ENCODE data around the gene RASA2. TPM values are rescaled to one million over a fixed set of nuclear protein-coding genes. Genes with fewer than 3 reads are reported as not detected.

Gene RASA2
- total RNA-seq, 1 experiment from 2014 or later, result 17.1 TPM

DNA sequence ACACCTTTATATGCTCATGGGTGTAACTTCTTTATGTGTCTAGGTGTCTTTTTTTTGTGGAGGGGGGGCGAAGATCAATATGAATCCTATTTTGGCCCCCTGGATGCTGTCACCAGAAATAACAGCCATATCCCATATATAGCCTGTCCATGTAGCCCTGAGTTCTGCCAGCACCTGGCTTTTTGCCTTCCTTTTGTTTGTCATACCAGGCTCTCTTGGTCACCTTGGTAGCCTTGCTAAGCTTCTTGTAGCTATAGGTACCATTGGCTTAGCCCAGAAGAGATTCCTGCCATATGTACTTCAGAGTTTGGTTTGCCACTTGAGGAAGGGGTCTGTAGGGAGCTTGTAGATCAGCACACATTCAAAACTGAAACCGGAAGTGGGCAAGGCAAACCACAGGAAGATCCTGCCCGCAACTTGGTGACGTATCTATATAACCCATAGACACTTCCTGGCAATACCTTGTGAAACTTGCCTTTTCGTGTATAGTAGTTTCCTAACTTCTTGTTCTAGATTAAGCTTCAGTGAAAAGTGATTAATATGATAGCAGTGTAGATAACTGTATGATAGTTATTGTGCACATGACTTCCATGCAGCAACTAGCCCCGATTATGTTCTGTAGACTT, 11.9 kb downstream of the RASA2 start:
- Histone ChIP-seq H3K79me2 (ENCODE audit: low read depth) (peaks cover 76% of the 10 kb centered on the region), H3K9me2 (ENCODE audit: insufficient read depth) (no peaks in the 10 kb centered on the region), H3K4me3 (no peak overlapping the region), H3F3A (ENCODE audit: insufficient read depth, low read depth) (no peaks in the 10 kb centered on the region), H3K4me2 (no peak overlapping the region), H3K4me1 (replicated peaks; ENCODE audit: insufficient read depth) (no peaks in the 10 kb centered on the region), H3K9me3 (ENCODE audit: insufficient read depth, low read depth) (no peaks in the 10 kb centered on the region), H2AFZ (no peak overlapping the region), H3K27me3 (ENCODE audit: insufficient read depth, low read depth) (no peaks in the 10 kb centered on the region), H3K36me3 (ENCODE audit: low read depth) (no peaks in the 10 kb centered on the region), H4K20me1 (ENCODE audit: insufficient read depth) (no peaks in the 10 kb centered on the region; the same call in 1 of the 2 replicates), H3K27ac (no peak overlapping the region)
- DNase-seq, result no peak
- BruUV-seq (replicated peaks), result no TSS peak
- ChIA-PET CTCF (no interaction called here), POLR2A (ENCODE audit: unreplicated experiment) (interaction anchor here (0.7 kb wide), 1 partner anchor 72 kb away, joined by 6 read pairs; no protein-coding TSS in a partner anchor)
- intact Hi-C loops (cut with micrococcal nuclease; ENCODE audit: unreplicated experiment), result no loop called here
- TF ChIP-seq EZH2 (IDR thresholded peaks at IDR 0.05; ENCODE audit: low read depth), result no peak
- TF ChIP-seq, protein P1, sequence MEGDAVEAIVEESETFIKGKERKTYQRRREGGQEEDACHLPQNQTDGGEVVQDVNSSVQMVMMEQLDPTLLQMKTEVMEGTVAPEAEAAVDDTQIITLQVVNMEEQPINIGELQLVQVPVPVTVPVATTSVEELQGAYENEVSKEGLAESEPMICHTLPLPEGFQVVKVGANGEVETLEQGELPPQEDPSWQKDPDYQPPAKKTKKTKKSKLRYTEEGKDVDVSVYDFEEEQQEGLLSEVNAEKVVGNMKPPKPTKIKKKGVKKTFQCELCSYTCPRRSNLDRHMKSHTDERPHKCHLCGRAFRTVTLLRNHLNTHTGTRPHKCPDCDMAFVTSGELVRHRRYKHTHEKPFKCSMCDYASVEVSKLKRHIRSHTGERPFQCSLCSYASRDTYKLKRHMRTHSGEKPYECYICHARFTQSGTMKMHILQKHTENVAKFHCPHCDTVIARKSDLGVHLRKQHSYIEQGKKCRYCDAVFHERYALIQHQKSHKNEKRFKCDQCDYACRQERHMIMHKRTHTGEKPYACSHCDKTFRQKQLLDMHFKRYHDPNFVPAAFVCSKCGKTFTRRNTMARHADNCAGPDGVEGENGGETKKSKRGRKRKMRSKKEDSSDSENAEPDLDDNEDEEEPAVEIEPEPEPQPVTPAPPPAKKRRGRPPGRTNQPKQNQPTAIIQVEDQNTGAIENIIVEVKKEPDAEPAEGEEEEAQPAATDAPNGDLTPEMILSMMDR (conservative IDR thresholded peaks at IDR 0.05), result no peak

DNA sequence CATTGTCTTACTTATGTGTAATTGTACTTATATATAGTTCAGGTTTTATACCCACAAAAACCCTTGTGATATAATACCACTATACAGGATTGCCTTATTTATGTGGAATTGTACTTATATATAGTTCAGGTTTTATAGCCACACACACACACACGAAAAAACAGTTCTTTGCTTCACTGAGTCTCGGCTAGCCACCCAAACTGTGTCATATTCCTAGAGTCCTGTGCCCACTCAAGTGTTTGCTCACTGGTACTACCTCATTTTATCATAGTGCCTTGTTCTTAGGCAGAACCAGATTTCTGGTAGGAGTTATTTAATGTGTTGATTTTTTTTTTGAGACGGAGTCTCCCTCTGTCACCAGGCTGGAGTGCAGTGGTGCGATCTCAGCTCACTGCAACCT, 12.5 kb downstream of the RASA2 start:
- H3K27me3 ChIP-seq (ENCODE audit: insufficient read depth, low read depth), result no peaks in the 10 kb centered on the region
- H2AFZ ChIP-seq, result no peak overlapping the region
- peaks cover 76% of the 10 kb centered on the region for H3K79me2 ChIP-seq (ENCODE audit: low read depth)
- H3K27ac ChIP-seq, result no peak overlapping the region
- ChIA-PET POLR2A (ENCODE audit: unreplicated experiment) (no interaction called here), CTCF (no interaction called here)
- no peaks in the 10 kb centered on the region for H3K4me1 ChIP-seq (replicated peaks; ENCODE audit: insufficient read depth)
- no peak for DNase-seq
- H3F3A ChIP-seq (ENCODE audit: insufficient read depth, low read depth), result no peaks in the 10 kb centered on the region
- no peaks in the 10 kb centered on the region for H3K36me3 ChIP-seq (ENCODE audit: low read depth)
- no peak overlapping the region for H3K4me3 ChIP-seq
- no peaks in the 10 kb centered on the region for H3K9me2 ChIP-seq (ENCODE audit: insufficient read depth)
- TF ChIP-seq, protein P1 (conservative IDR thresholded peaks at IDR 0.05), result no peak
- no peak for TF ChIP-seq EZH2 (IDR thresholded peaks at IDR 0.05; ENCODE audit: low read depth)
- H3K4me2 ChIP-seq, result no peak overlapping the region
- no peaks in the 10 kb centered on the region; the same call in 1 of the 2 replicates for H4K20me1 ChIP-seq (ENCODE audit: insufficient read depth)
- intact Hi-C loops (cut with micrococcal nuclease; ENCODE audit: unreplicated experiment), result no loop called here
- BruUV-seq (replicated peaks), result no TSS peak
- H3K9me3 ChIP-seq (ENCODE audit: insufficient read depth, low read depth), result no peaks in the 10 kb centered on the region

DNA sequence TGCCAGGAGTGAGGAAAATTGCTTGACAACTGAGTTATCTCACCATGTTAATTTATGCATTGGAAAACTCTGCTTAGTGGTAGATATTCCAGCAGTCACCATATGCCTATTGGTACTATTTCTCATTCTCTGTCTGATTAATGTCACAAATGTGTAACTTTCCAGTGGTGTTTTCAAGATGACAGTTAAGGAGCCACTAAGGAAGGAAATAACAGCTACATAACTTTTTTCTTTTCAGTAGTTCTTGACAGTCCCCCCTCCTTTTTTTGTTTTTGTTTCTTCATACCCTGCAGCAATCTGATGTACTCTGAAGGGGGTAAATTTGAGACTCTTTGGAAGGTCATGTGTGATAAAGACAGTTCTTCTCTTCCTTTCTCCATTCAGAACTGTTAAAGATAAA, 13.1 kb downstream of the RASA2 start:
- BruUV-seq (replicated peaks), result no TSS peak
- H3K9me3 ChIP-seq (ENCODE audit: insufficient read depth, low read depth), result no peaks in the 10 kb centered on the region
- no peaks in the 10 kb centered on the region; the same call in 1 of the 2 replicates for H4K20me1 ChIP-seq (ENCODE audit: insufficient read depth)
- intact Hi-C loops (cut with micrococcal nuclease; ENCODE audit: unreplicated experiment), result no loop called here
- H3K36me3 ChIP-seq (ENCODE audit: low read depth), result no peaks in the 10 kb centered on the region
- TF ChIP-seq, protein P1 (conservative IDR thresholded peaks at IDR 0.05), result no peak
- no peak for TF ChIP-seq EZH2 (IDR thresholded peaks at IDR 0.05; ENCODE audit: low read depth)
- no peaks in the 10 kb centered on the region for H3K4me1 ChIP-seq (replicated peaks; ENCODE audit: insufficient read depth)
- no peak overlapping the region for H3K4me2 ChIP-seq
- H3K4me3 ChIP-seq, result no peak overlapping the region
- no peaks in the 10 kb centered on the region for H3K9me2 ChIP-seq (ENCODE audit: insufficient read depth)
- H2AFZ ChIP-seq, result no peak overlapping the region
- no peak overlapping the region for H3K27ac ChIP-seq
- H3F3A ChIP-seq (ENCODE audit: insufficient read depth, low read depth), result no peaks in the 10 kb centered on the region
- H3K27me3 ChIP-seq (ENCODE audit: insufficient read depth, low read depth), result no peaks in the 10 kb centered on the region
- ChIA-PET CTCF (no interaction called here), POLR2A (ENCODE audit: unreplicated experiment) (no interaction called here)
- H3K79me2 ChIP-seq (ENCODE audit: low read depth), result peaks cover 75% of the 10 kb centered on the region
- no peak for DNase-seq

All from PC-9 (cell line).